Mucosa of descending colon (tissue), 3 donors: ENCODE results near the gene HKDC1. TPM values are rescaled to one million over a fixed set of nuclear protein-coding genes. Genes with fewer than 3 reads are reported as not detected.
"Not testable (repeated sequence)": the region's sequence is repeated elsewhere in the genome, so short reads cannot be mapped to it uniquely, and the experiment has no call there.

Experiments
- ATAC-seq: fragments of 200-7000 bp; cut with Tn5 transposase; one replicate; pipeline ENCODE4 v1.9.1; 2020; ENCODE audit warnings: mild to moderate bottlenecking, moderate library complexity
- DNase-seq, 3 donors: peaks; one replicate each; pipeline ENCODE4 v3.0.0-alpha.2; 2020
- H3K36me3 ChIP-seq: fragments of 200-600 bp; one replicate; pipeline ENCODE4 v1.8.0; 2021; ENCODE audit warnings: low read depth, mild to moderate bottlenecking
- H3K4me1 ChIP-seq: fragments of 200-600 bp; one replicate; pipeline ENCODE4 v1.8.0; 2021; ENCODE audit warnings: low read depth, mild to moderate bottlenecking
- H3K4me3 ChIP-seq: fragments of 200-600 bp; one replicate; pipeline ENCODE4 v1.8.0; 2021; ENCODE audit warnings: mild to moderate bottlenecking
- H3K9me3 ChIP-seq: fragments of 200-600 bp; one replicate; pipeline ENCODE4 v1.8.0; 2021; ENCODE audit warnings: mild to moderate bottlenecking
- intact Hi-C, 2 donors: fragments of 100-400 bp; cut with DNase I in 1 of 2; cut with micrococcal nuclease in 1 of 2; formaldehyde crosslinking; loops; one replicate each; pipeline versions ENCODE4 v1.11.0 to v1.11.1; 2022; cut with DNase I, micrococcal nuclease
- total RNA-seq, 3 donors: library from RNA; stranded (reverse); fragmentation: NEBNext Ultra II Directional in 2 of 3; extraction: Animal tissue kit (Norgen Biotek cat#: 25700) in 2 of 3; gene quantifications; one replicate each; pipeline versions ENCODE4 v1.2.1 to v1.2.4, GENCODE V29; 2021 to 2023
- TF ChIP-seq, protein P1 (sequence below): fragments of 200-600 bp; IDR thresholded peaks from one replicate; pipeline ENCODE4 v1.8.0; 2022; ENCODE audit warnings: antibody characterized with exemption, mild to moderate bottlenecking
- donor health status: DM: no; HTN: no; CAD: no; lungs with moderate emphysema.
- donor health status: DM: no; HTN: no; CAD: no.
- donor health status: DM: no; HTN: yes; CAD: no.

The HKDC1 gene
- total RNA-seq, 3 donors from 2014 or later = 20.2 to 31.2 (median 23.9) TPM

GRCh38 chr10:69295027-69295636 lies 75.0 kb downstream of the HKDC1 start:
- intact Hi-C loops = no loop called here
- ATAC-seq = no peak

DNA sequence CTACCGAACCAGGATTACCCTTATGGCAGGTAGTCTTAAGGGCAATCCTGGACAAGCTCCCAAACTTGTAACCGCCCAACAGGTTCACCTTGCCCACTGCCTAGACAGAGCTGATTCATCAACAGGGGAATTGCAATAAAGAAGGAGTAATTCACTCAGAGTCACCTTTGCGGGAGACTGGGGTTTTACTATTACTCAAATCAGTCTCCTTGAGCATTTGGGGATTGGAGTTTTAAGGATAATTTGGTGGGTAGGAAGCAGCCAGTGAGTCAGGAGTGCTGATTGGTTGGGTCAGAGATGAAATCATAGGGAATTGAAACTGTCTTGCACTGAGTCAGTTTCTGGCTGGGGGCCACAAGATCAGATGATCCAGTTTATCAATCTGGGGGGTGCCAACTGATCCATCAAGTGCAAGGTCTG lies 83.5 kb downstream of the HKDC1 start:
- TF ChIP-seq, protein P1, sequence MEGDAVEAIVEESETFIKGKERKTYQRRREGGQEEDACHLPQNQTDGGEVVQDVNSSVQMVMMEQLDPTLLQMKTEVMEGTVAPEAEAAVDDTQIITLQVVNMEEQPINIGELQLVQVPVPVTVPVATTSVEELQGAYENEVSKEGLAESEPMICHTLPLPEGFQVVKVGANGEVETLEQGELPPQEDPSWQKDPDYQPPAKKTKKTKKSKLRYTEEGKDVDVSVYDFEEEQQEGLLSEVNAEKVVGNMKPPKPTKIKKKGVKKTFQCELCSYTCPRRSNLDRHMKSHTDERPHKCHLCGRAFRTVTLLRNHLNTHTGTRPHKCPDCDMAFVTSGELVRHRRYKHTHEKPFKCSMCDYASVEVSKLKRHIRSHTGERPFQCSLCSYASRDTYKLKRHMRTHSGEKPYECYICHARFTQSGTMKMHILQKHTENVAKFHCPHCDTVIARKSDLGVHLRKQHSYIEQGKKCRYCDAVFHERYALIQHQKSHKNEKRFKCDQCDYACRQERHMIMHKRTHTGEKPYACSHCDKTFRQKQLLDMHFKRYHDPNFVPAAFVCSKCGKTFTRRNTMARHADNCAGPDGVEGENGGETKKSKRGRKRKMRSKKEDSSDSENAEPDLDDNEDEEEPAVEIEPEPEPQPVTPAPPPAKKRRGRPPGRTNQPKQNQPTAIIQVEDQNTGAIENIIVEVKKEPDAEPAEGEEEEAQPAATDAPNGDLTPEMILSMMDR = no peak
- Histone ChIP-seq H3K9me3 (no peaks in the 10 kb centered on the region), H3K4me3 (no peak overlapping the region), H3K4me1 (no peaks in the 10 kb centered on the region), H3K36me3 (no peaks in the 10 kb centered on the region)
- no peak for ATAC-seq
- DNase-seq = no peak
- intact Hi-C loops = no loop called here

More at GRCh38 chr10:69295027-69295636, 75.0 kb downstream of the HKDC1 start:
- H3K36me3 ChIP-seq = no peaks in the 10 kb centered on the region
- TF ChIP-seq, protein P1 = no peak
- DNase-seq = no peak
- no peaks in the 10 kb centered on the region for H3K9me3 ChIP-seq
- no peak overlapping the region for H3K4me3 ChIP-seq
- no peaks in the 10 kb centered on the region for H3K4me1 ChIP-seq

- H3K9me3 ChIP-seq = no peaks in the 10 kb centered on the region
- ATAC-seq (no peak), DNase-seq (no peak)
- no peak overlapping the region for H3K4me3 ChIP-seq
- H3K4me1 ChIP-seq = no peaks in the 10 kb centered on the region
- H3K36me3 ChIP-seq = no peaks in the 10 kb centered on the region
- TF ChIP-seq, protein P1 = no peak
- intact Hi-C loops = no loop called here
Measured at GRCh38 chr10:69306421-69306820, 86.3 kb downstream of the HKDC1 start.

DNA sequence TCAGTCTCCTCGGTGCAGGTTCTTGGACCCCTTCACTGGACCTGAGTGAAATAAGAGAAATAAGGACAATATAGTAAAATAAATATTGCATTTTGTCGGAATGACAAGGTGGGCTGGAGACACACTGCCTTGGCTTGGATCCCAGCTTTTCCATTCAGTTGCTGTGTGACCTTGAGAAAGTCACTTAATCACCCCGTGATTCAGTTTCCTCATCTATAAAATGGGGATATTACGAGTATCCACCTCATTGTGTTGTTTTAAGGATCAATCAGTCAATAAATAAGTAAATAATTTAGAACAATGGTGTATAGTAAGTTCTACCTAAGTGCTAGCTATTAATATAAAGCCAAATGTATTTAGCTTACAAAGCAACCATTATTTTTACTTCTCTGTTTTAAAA lies 87.3 kb downstream of the HKDC1 start:
- TF ChIP-seq, protein P1 = no peak
- no peak for DNase-seq
- intact Hi-C loops = no loop called here
- Histone ChIP-seq H3K4me1 (no peaks in the 10 kb centered on the region), H3K36me3 (no peaks in the 10 kb centered on the region), H3K9me3 (no peaks in the 10 kb centered on the region), H3K4me3 (no peak overlapping the region)
- ATAC-seq = no peak

- ATAC-seq, H3K4me1 ChIP-seq, H3K4me3 ChIP-seq, H3K36me3 ChIP-seq, intact Hi-C loops, H3K9me3 ChIP-seq, DNase-seq: not testable (repeated sequence)
Measured at GRCh38 chr10:69308304-69308703, 88.2 kb downstream of the HKDC1 start.

GRCh38 chr10:69311309-69311708 lies 91.2 kb downstream of the HKDC1 start:
- ATAC-seq (no peak), DNase-seq (no peak)
- intact Hi-C loops = loop anchor here in 1 of 2 donors (10.0 kb wide), 1 partner anchor 73 kb away; no protein-coding TSS in a partner anchor
- Histone ChIP-seq H3K4me3 (no peak overlapping the region), H3K4me1 (no peaks in the 10 kb centered on the region), H3K9me3 (no peaks in the 10 kb centered on the region), H3K36me3 (no peaks in the 10 kb centered on the region)
- TF ChIP-seq, protein P1 = no peak
